Measurements from ENCODE around the gene NCK2.

DNA sequence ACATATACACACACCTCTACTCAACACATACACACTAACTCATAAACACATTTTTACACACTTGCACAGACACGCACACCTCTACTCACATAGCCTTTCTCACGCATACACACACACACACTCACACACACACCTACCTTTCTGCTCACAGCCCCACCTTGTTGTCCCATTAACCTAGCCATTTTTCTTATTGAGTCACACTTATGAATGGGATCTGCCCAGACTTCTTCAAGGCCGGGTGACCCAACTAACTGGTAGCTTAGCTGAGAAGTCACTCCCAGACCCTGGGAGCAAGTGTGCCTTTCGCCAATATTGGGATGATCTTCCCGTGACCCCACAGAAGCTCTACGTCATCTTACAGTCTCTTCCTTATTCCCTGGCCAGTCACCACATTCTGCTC is 192.2 kb downstream of the NCK2 start:
- TF ChIP-seq, protein P1, sequence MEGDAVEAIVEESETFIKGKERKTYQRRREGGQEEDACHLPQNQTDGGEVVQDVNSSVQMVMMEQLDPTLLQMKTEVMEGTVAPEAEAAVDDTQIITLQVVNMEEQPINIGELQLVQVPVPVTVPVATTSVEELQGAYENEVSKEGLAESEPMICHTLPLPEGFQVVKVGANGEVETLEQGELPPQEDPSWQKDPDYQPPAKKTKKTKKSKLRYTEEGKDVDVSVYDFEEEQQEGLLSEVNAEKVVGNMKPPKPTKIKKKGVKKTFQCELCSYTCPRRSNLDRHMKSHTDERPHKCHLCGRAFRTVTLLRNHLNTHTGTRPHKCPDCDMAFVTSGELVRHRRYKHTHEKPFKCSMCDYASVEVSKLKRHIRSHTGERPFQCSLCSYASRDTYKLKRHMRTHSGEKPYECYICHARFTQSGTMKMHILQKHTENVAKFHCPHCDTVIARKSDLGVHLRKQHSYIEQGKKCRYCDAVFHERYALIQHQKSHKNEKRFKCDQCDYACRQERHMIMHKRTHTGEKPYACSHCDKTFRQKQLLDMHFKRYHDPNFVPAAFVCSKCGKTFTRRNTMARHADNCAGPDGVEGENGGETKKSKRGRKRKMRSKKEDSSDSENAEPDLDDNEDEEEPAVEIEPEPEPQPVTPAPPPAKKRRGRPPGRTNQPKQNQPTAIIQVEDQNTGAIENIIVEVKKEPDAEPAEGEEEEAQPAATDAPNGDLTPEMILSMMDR (conservative IDR thresholded peaks at IDR 0.05; ENCODE audit: low read depth, low read length), result no peak
- TF ChIP-seq EZH2 (IDR thresholded peaks at IDR 0.05; ENCODE audit: low read length, unreplicated experiment), result no peak
